PC-9 (cell line): ENCODE measurements around the gene NHEJ1. TPM values are rescaled to one million over a fixed set of nuclear protein-coding genes. Genes with fewer than 3 reads are reported as not detected.

Source experiments
- BruUV-seq: library from RNA; stranded (reverse); fragments of 400-500 nt; replicated peaks from 2 replicates; lab custom pipeline; 2021; lab: Mats Ljungman, UMichigan
- CTCF ChIA-PET: fragments of 300-600 bp; sonication (Branson Sonifier 250); formaldehyde crosslinking; loops from one replicate; lab custom pipeline; 2022; ENCODE audit warnings: antibody characterized with exemption; lab: Charles Lee
- POLR2A ChIA-PET: fragments of 300-600 bp; sonication (Branson Sonifier 250); formaldehyde crosslinking; loops from one replicate; lab custom pipeline; 2022; ENCODE audit warnings: antibody characterized with exemption; ENCODE audit not compliant: unreplicated experiment; lab: Charles Lee
- DNase-seq, 2 experiments: peaks; one replicate each; pipeline versions ENCODE4 v3.0.0 to v3.0.0-alpha.2; 2015 to 2022; ENCODE audit warnings: mixed read lengths in 1 of 2
- H2AFZ ChIP-seq: fragments of 200-600 bp; sonication (generic); 2 replicates; pipeline ENCODE4 v1.8.1; 2017; ENCODE audit warnings: antibody characterized with exemption
- H3F3A ChIP-seq: fragments of 200-600 bp; sonication (generic); 2 replicates; pipeline ENCODE4 v1.8.1; 2017; ENCODE audit warnings: antibody characterized with exemption, mild to moderate bottlenecking, low read depth; ENCODE audit not compliant: insufficient read depth
- H3K27ac ChIP-seq: fragments of 200-600 bp; sonication (generic); 2 replicates; pipeline ENCODE4 v1.6.1; 2016; ENCODE audit warnings: mixed run types
- H3K27me3 ChIP-seq: fragments of 200-600 bp; sonication (generic); 2 replicates; pipeline ENCODE4 v1.6.1; 2016; ENCODE audit warnings: low read depth, mixed run types; ENCODE audit not compliant: insufficient read depth
- H3K36me3 ChIP-seq: fragments of 200-600 bp; sonication (generic); 2 replicates; pipeline ENCODE4 v1.6.1; 2016; ENCODE audit warnings: low read depth, mixed run types
- H3K4me1 ChIP-seq: fragments of 200-600 bp; sonication (generic); replicated peaks from 2 replicates; pipeline ENCODE4 v1.6.1; 2016; ENCODE audit warnings: mixed run types; ENCODE audit not compliant: insufficient read depth
- H3K4me2 ChIP-seq: fragments of 200-600 bp; sonication (generic); 2 replicates; pipeline ENCODE4 v1.6.1; 2017; ENCODE audit warnings: mixed run types
- H3K4me3 ChIP-seq: fragments of 200-600 bp; sonication (generic); 2 replicates; pipeline ENCODE4 v1.6.1; 2016; ENCODE audit warnings: mixed run types
- H3K79me2 ChIP-seq: fragments of 200-600 bp; sonication (generic); 2 replicates; pipeline ENCODE4 v1.6.1; 2017; ENCODE audit warnings: low read depth, mixed run types
- H3K9me2 ChIP-seq: fragments of 200-600 bp; sonication (generic); 2 replicates; pipeline ENCODE4 v1.8.1; 2017; ENCODE audit warnings: mild to moderate bottlenecking; ENCODE audit not compliant: insufficient read depth
- H3K9me3 ChIP-seq: fragments of 200-600 bp; sonication (generic); 2 replicates; pipeline ENCODE4 v1.8.1; 2016; ENCODE audit warnings: low read depth; ENCODE audit not compliant: insufficient read depth
- H4K20me1 ChIP-seq: fragments of 200-600 bp; sonication (generic); 2 replicates; pipeline ENCODE4 v1.8.1; 2017; ENCODE audit not compliant: insufficient read depth
- CTCF ChIP-seq: fragments of 200-600 bp; sonication (generic); conservative IDR thresholded peaks from 2 replicates; pipeline ENCODE4 v1.6.1; 2017; ENCODE audit warnings: mixed run types, antibody characterized with exemption, mild to moderate bottlenecking, moderate library complexity
- EZH2 ChIP-seq: fragments of 200-600 bp; sonication (generic); IDR thresholded peaks from 2 replicates; pipeline ENCODE4 v1.8.0; 2017; ENCODE audit warnings: antibody characterized with exemption, low read depth
- intact Hi-C: fragments of 100-400 bp; cut with micrococcal nuclease; formaldehyde crosslinking; loops from one replicate; pipeline ENCODE4 v1.10.0; 2022; ENCODE audit not compliant: unreplicated experiment
- total RNA-seq: library from RNA; stranded (reverse); gene quantifications from 2 replicates; pipeline ENCODE4 v1.2.3, GENCODE V29; 2021

The NHEJ1 gene
- total RNA-seq, 1 experiment from 2014 or later: 9.8 TPM

GRCh38 chr2:219171231-219171651 is 10.6 kb upstream of the NHEJ1 start:
- no peaks in the 10 kb centered on the region; the same call in 1 of the 2 replicates for H4K20me1 ChIP-seq
- intact Hi-C loops: loop anchor here (1.0 kb wide), 2 partner anchors 40 to 127 kb away; no protein-coding TSS in a partner anchor
- no peaks in the 10 kb centered on the region for H3K9me2 ChIP-seq
- peaks cover 23% of the 10 kb centered on the region for H3F3A ChIP-seq
- peaks cover 21% of the 10 kb centered on the region for H3K79me2 ChIP-seq
- H3K27me3 ChIP-seq: no peaks in the 10 kb centered on the region
- DNase-seq: peak in 1 of 2 experiments; percentile 36
- no peak overlapping the region for H3K4me3 ChIP-seq
- H3K36me3 ChIP-seq: 0 out of 2 replicates have a peak, but pooled peaks cover 12% of the 10 kb centered on the region
- no peak overlapping the region for H3K4me2 ChIP-seq
- no peak for TF ChIP-seq EZH2
- TF ChIP-seq CTCF: peak; percentile 82
- ChIA-PET POLR2A (no interaction called here), CTCF (interaction anchor here (0.6 to 1.1 kb wide), 7 partner anchors 11 to 762 kb away, joined by 3 to 13 read pairs (median 3); no protein-coding TSS in a partner anchor)
- peaks cover 11% of the 10 kb centered on the region for H3K4me1 ChIP-seq
- no TSS peak for BruUV-seq
- H2AFZ ChIP-seq: no peak overlapping the region
- H3K9me3 ChIP-seq: no peaks in the 10 kb centered on the region
- no peak overlapping the region for H3K27ac ChIP-seq

- H3K9me3 ChIP-seq: no peaks in the 10 kb centered on the region
- POLR2A ChIA-PET: interaction anchor here (0.6 kb wide), 1 partner anchor 49 kb away, joined by 3 read pairs; the partner anchor contains the start of gene ABCB6
- no peak within 1 kb of the TSS for H2AFZ ChIP-seq
- no peak within 1 kb of the TSS for H3K4me3 ChIP-seq
- TF ChIP-seq CTCF (no peak), EZH2 (no peak)
- no peak for DNase-seq
- BruUV-seq: no TSS peak
- H3F3A ChIP-seq: peaks cover 16% of the 10 kb centered on the region; the same call in 1 of the 2 replicates
- 0 out of 2 replicates have a peak, but pooled peaks cover 12% of the 10 kb centered on the region for H3K36me3 ChIP-seq
- no peak within 1 kb of the TSS for H3K4me2 ChIP-seq
- no peaks in the 10 kb centered on the region for H3K27me3 ChIP-seq
- no peak within 1 kb of the TSS for H3K27ac ChIP-seq
- intact Hi-C loops: no loop called here
- H3K4me1 ChIP-seq: peaks cover under 1% of the 10 kb centered on the region; the same call in 1 of the 2 replicates
- peaks cover 10% of the 10 kb centered on the region for H3K79me2 ChIP-seq
- CTCF ChIA-PET: no interaction called here
- no peaks in the 10 kb centered on the region; the same call in 1 of the 2 replicates for H4K20me1 ChIP-seq
- no peaks in the 10 kb centered on the region for H3K9me2 ChIP-seq
Measured at GRCh38 chr2:219169930-219170654, 9.5 kb upstream of the NHEJ1 start, which contains the start of gene SLC23A3. SLC23A3 (minus strand) TSS chr2:219170029; CDS start chr2:219169984, 45 bp downstream.

GRCh38 chr2:219168932-219169331 is 8.3 kb upstream of the NHEJ1 start:
- POLR2A ChIA-PET: no interaction called here
- no TSS peak for BruUV-seq
- CTCF ChIA-PET: no interaction called here

More at GRCh38 chr2:219168932-219169331, 8.3 kb upstream of the NHEJ1 start:
- H3K79me2 ChIP-seq: no peaks in the 10 kb centered on the region
- DNase-seq: no peak
- H4K20me1 ChIP-seq: no peaks in the 10 kb centered on the region
- intact Hi-C loops: no loop called here
- no peaks in the 10 kb centered on the region for H3K27me3 ChIP-seq
- H3K36me3 ChIP-seq: 0 out of 2 replicates have a peak, but pooled peaks cover 7% of the 10 kb centered on the region
- H2AFZ ChIP-seq: no peak overlapping the region
- no peaks in the 10 kb centered on the region for H3K9me2 ChIP-seq
- H3K4me2 ChIP-seq: no peak overlapping the region
- no peaks in the 10 kb centered on the region for H3K9me3 ChIP-seq
- TF ChIP-seq EZH2 (no peak), CTCF (no peak)
- H3F3A ChIP-seq: peaks cover 16% of the 10 kb centered on the region; the same call in 1 of the 2 replicates
- H3K4me1 ChIP-seq: no peaks in the 10 kb centered on the region
- H3K27ac ChIP-seq: no peak overlapping the region
- no peak overlapping the region for H3K4me3 ChIP-seq
